Caki2 (cell line): ENCODE data around the gene FAM135A. TPM values are rescaled to one million over a fixed set of nuclear protein-coding genes. Genes with fewer than 3 reads are reported as not detected.

Experiments
- DNase-seq: peaks from one replicate; pipeline ENCODE4 v3.0.0-alpha.2; 2015; ENCODE audit warnings: low read depth
- in situ Hi-C: cut with HindIII; loops from 2 replicates; pipeline ENCODE4 v1.10.0; 2016; ENCODE audit warnings: low sequenced_read_pairs, low pct_unique_long_range_greater_than_20kb, mixed read lengths
- total RNA-seq: library from RNA; depleted of rRNA; stranded (reverse); fragments of >200 nt; shearing (Covaris generic); gene quantifications from 2 replicates; pipeline ENCODE4 v1.2.3, GENCODE V29; 2014; ENCODE audit warnings: low replicate concordance

FAM135A gene
- total RNA-seq, 1 experiment from 2014 or later = 2.5 TPM

GRCh38 chr6:70394518-70395300 lies 18.6 kb upstream of the FAM135A start:
- in situ Hi-C loops = no loop called here
- no peak for DNase-seq

GRCh38 chr6:70395301-70395672 lies 18.0 kb upstream of the FAM135A start:
- DNase-seq = no peak
- in situ Hi-C loops = no loop called here

- DNase-seq = no peak
- in situ Hi-C loops = no loop called here
Observed at GRCh38 chr6:70396163-70396562, 17.1 kb upstream of the FAM135A start.

- DNase-seq = no peak
Observed at GRCh38 chr6:70396796-70397729, 16.2 kb upstream of the FAM135A start.

GRCh38 chr6:70398783-70399728 lies 14.3 kb upstream of the FAM135A start:
- in situ Hi-C loops = no loop called here
- DNase-seq = peak; percentile 96

More at GRCh38 chr6:70396796-70397729, 16.2 kb upstream of the FAM135A start:
- in situ Hi-C loops = no loop called here

- in situ Hi-C loops = no loop called here
- no peak for DNase-seq
Observed at GRCh38 chr6:70404658-70405057, 8.7 kb upstream of the FAM135A start.

GRCh38 chr6:70409216-70409615 lies 4.1 kb upstream of the FAM135A start:
- in situ Hi-C loops = no loop called here
- no peak for DNase-seq

- no peak for DNase-seq
- in situ Hi-C loops = no loop called here
Observed at GRCh38 chr6:70411542-70412251, 1.6 kb upstream of the FAM135A start.

GRCh38 chr6:70412252-70413113 lies 825 bp upstream of the FAM135A start:
- in situ Hi-C loops = no loop called here
- no peak for DNase-seq

- in situ Hi-C loops = no loop called here
- no peak for DNase-seq
Observed at GRCh38 chr6:70413992-70414494, 735 bp downstream of the FAM135A start.

- DNase-seq = no peak
- in situ Hi-C loops = no loop called here
Observed at GRCh38 chr6:70414813-70415212, 1.5 kb downstream of the FAM135A start.

- in situ Hi-C loops = no loop called here
- DNase-seq = no peak
Observed at GRCh38 chr6:70415247-70415646, 1.9 kb downstream of the FAM135A start.

- in situ Hi-C loops = no loop called here
- no peak for DNase-seq
Observed at GRCh38 chr6:70415660-70416059, 2.4 kb downstream of the FAM135A start.

GRCh38 chr6:70421509-70421908 lies 8.2 kb downstream of the FAM135A start:
- in situ Hi-C loops = no loop called here
- DNase-seq = no peak

- DNase-seq = no peak
- in situ Hi-C loops = no loop called here
Observed at GRCh38 chr6:70423189-70424134, 10.2 kb downstream of the FAM135A start.

GRCh38 chr6:70424291-70424690 lies 11.0 kb downstream of the FAM135A start:
- in situ Hi-C loops = no loop called here
- DNase-seq = no peak
